Calu3 (cell line): ENCODE results near the gene GNPNAT1. TPM values are rescaled to one million over a fixed set of nuclear protein-coding genes. Genes with fewer than 3 reads are reported as not detected.

Source experiments
- Bru-seq: library from RNA; stranded (reverse); fragments of 400-500 nt; gene quantifications from one replicate; lab custom pipeline; 2021; lab: Mats Ljungman, UMichigan
- BruChase-seq, 2 experiments: library from RNA; stranded (reverse); fragments of 400-500 nt; gene quantifications; one replicate each; lab custom pipeline; 2021; lab: Mats Ljungman, UMichigan
- BruUV-seq: library from RNA; stranded (reverse); fragments of 400-500 nt; replicated peaks from 2 replicates; lab custom pipeline; 2021; lab: Mats Ljungman, UMichigan
- CTCF ChIA-PET: fragments of 300-600 bp; sonication (Branson Sonifier 250); formaldehyde crosslinking; loops from one replicate; lab custom pipeline; 2022; ENCODE audit warnings: antibody characterized with exemption; lab: Charles Lee
- DNase-seq: peaks from one replicate; pipeline ENCODE4 v3.0.0; 2022
- H3K27ac Mint-ChIP-seq: one replicate; pipeline ENCODE4 v1.8.0; 2022; ENCODE audit warnings: mixed read lengths; ENCODE audit not compliant: unreplicated experiment
- H3K27me3 Mint-ChIP-seq: one replicate; pipeline ENCODE4 v1.8.0; 2022; ENCODE audit warnings: mixed read lengths; ENCODE audit not compliant: unreplicated experiment
- H3K36me3 Mint-ChIP-seq: one replicate; pipeline ENCODE4 v1.8.0; 2022; ENCODE audit warnings: mild to moderate bottlenecking, moderate library complexity, mixed read lengths; ENCODE audit not compliant: insufficient read depth, unreplicated experiment
- H3K4me1 Mint-ChIP-seq: one replicate; pipeline ENCODE4 v1.8.0; 2022; ENCODE audit warnings: mild to moderate bottlenecking, low read depth, mixed read lengths; ENCODE audit not compliant: unreplicated experiment
- H3K4me3 Mint-ChIP-seq: one replicate; pipeline ENCODE4 v1.8.0; 2022; ENCODE audit warnings: mild to moderate bottlenecking, low read depth, moderate library complexity, mixed read lengths; ENCODE audit not compliant: unreplicated experiment
- H3K9me3 Mint-ChIP-seq: one replicate; pipeline ENCODE4 v1.8.0; 2022; ENCODE audit warnings: low read depth, mixed read lengths; ENCODE audit not compliant: unreplicated experiment
- CTCF ChIP-seq: fragments of 200-600 bp; IDR thresholded peaks from one replicate; pipeline ENCODE4 v1.8.0; 2022; ENCODE audit warnings: antibody characterized with exemption; ENCODE audit not compliant: unreplicated experiment
- intact Hi-C: fragments of 100-400 bp; cut with micrococcal nuclease; formaldehyde crosslinking; loops from one replicate; pipeline ENCODE4 v1.10.0; 2022; ENCODE audit not compliant: unreplicated experiment
- long read RNA-seq: library from polyadenylated mRNA; stranded (forward); transcript quantifications from one replicate; pipeline ENCODE4 v2.0.0, GENCODE V29; 2022
- total RNA-seq: library from RNA; stranded (reverse); gene quantifications from 2 replicates; pipeline ENCODE4 v1.2.3, GENCODE V29; 2022

GNPNAT1 gene
- total RNA-seq (31.4 and 35.8 TPM in 2 replicates), Bru-seq, nascent RNA (percentile 80 among the genes with signal in this experiment), BruChase-seq, experiment 1, labeled RNA remaining after a 6-hour chase (percentile 93 among the genes with signal in this experiment), BruChase-seq, experiment 2, labeled RNA remaining after a 2-hour chase (percentile 88 among the genes with signal in this experiment)
- long read RNA-seq, transcript GNPNAT1-201 (6 exons, 3,860 nt): major isoform, 22 of 33 reads
- long read RNA-seq, partial matches to known transcripts: 1 of 33 reads
- long read RNA-seq, other reads (novel, unspliced or antisense): 9 of 33 reads

GRCh38 chr14:52791223-52792096, at the start of gene GNPNAT1:
TSS of gene GNPNAT1 (minus strand) at chr14:52791607. CDS start at chr14:52784650, 6,957 bp downstream.
- CTCF ChIA-PET: interaction anchor here (0.6 to 0.9 kb wide), 2 partner anchors 79 to 169 kb away, joined by 3 to 4 read pairs; no protein-coding TSS in a partner anchor
- peaks cover 6% of the 10 kb centered on the region for H3K4me1 Mint-ChIP-seq
- peak within 1 kb of the TSS; percentile 88 for H3K4me3 Mint-ChIP-seq
- peak within 1 kb of the TSS; percentile 98 for H3K27ac Mint-ChIP-seq
- peaks cover 26% of the 10 kb centered on the region for H3K36me3 Mint-ChIP-seq
- no TSS peak for BruUV-seq
- no peak for TF ChIP-seq CTCF
- intact Hi-C loops: no loop called here
- H3K27me3 Mint-ChIP-seq: no peaks in the 10 kb centered on the region
- DNase-seq: peak; percentile 87
- H3K9me3 Mint-ChIP-seq: no peaks in the 10 kb centered on the region

- no peaks in the 10 kb centered on the region for H3K4me1 Mint-ChIP-seq
- TF ChIP-seq CTCF: no peak
- no peaks in the 10 kb centered on the region for H3K36me3 Mint-ChIP-seq
- no peak for DNase-seq
- no peak overlapping the region for H3K27ac Mint-ChIP-seq
- no peaks in the 10 kb centered on the region for H3K9me3 Mint-ChIP-seq
- no TSS peak for BruUV-seq
- H3K4me3 Mint-ChIP-seq: no peak overlapping the region
- intact Hi-C loops: no loop called here
- no peaks in the 10 kb centered on the region for H3K27me3 Mint-ChIP-seq
- CTCF ChIA-PET: interaction anchor here (1.0 kb wide), 1 partner anchor 13 kb away, joined by 3 read pairs; no protein-coding TSS in a partner anchor
Measured at GRCh38 chr14:52840877-52841276, 49.5 kb upstream of the GNPNAT1 start.

- no peak overlapping the region for H3K4me3 Mint-ChIP-seq
- TF ChIP-seq CTCF: no peak
- no peaks in the 10 kb centered on the region for H3K27me3 Mint-ChIP-seq
- no TSS peak for BruUV-seq
- H3K4me1 Mint-ChIP-seq: peaks cover 6% of the 10 kb centered on the region
- no peak overlapping the region for H3K27ac Mint-ChIP-seq
- H3K36me3 Mint-ChIP-seq: no peaks in the 10 kb centered on the region
- no peaks in the 10 kb centered on the region for H3K9me3 Mint-ChIP-seq
- CTCF ChIA-PET: no interaction called here
- intact Hi-C loops: no loop called here
- no peak for DNase-seq
Measured at GRCh38 chr14:52837451-52837850, 46.0 kb upstream of the GNPNAT1 start.

GRCh38 chr14:52836063-52836462, 44.7 kb upstream of the GNPNAT1 start:
- TF ChIP-seq CTCF: no peak
- Mint-ChIP-seq H3K36me3 (no peaks in the 10 kb centered on the region), H3K4me3 (no peak overlapping the region), H3K27me3 (no peaks in the 10 kb centered on the region), H3K27ac (no peak overlapping the region), H3K4me1 (peaks cover 6% of the 10 kb centered on the region), H3K9me3 (no peaks in the 10 kb centered on the region)
- no peak for DNase-seq
- CTCF ChIA-PET: no interaction called here
- intact Hi-C loops: no loop called here
- no TSS peak for BruUV-seq
